ENCODE results near the gene ZNF398.

Gene ZNF398

GRCh38 chr7:149147752-149148653 lies 750 bp downstream of the ZNF398 start:
- DNase-seq: peak; percentile 35 to 66

DNA sequence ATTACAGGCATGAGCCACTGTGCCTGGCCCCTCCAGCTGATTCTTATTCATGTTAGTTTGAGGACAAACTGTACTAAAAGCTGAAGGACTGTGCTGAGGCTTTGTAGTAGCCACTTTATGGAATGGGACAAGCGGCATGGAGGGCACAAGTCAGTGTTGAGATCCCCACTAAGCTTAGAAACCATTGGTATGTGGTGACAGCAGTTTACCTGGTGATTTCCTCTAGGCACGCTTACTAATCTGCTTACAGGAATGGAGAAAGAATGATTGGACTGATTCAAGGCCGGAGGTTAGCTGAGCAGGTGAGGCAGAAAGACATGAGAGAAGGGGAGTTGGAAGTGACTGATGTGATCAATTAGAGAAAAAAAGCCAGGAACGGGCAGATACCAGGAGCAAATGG lies 3.7 kb downstream of the ZNF398 start:
- no peak for DNase-seq

- DNase-seq: no peak
Measured at GRCh38 chr7:149153346-149153745, 6.1 kb downstream of the ZNF398 start.

DNA sequence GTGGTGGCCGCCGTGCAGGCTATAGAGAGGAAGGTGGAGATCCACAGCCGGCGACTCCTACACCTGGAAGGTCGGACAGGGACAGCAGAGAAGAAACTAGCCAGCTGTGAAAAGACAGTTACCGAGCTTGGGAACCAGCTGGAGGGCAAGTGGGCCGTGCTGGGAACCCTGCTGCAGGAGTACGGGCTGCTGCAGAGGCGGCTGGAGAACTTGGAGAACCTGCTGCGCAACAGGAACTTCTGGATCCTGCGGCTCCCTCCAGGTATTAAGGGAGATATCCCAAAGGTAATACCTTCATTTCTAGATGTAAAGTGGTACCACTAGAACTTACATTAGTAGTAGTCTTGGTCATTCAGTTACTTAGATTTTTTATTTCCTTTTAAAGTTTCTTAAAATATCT lies 6.8 kb downstream of the ZNF398 start:
- no peak for DNase-seq

- no peak for DNase-seq
Measured at GRCh38 chr7:149156898-149157297, 9.6 kb downstream of the ZNF398 start.

- no peak for DNase-seq
Measured at GRCh38 chr7:149161241-149161848, 14.1 kb downstream of the ZNF398 start.

GRCh38 chr7:149166142-149166541 lies 18.9 kb downstream of the ZNF398 start:
- DNase-seq: no peak

DNA sequence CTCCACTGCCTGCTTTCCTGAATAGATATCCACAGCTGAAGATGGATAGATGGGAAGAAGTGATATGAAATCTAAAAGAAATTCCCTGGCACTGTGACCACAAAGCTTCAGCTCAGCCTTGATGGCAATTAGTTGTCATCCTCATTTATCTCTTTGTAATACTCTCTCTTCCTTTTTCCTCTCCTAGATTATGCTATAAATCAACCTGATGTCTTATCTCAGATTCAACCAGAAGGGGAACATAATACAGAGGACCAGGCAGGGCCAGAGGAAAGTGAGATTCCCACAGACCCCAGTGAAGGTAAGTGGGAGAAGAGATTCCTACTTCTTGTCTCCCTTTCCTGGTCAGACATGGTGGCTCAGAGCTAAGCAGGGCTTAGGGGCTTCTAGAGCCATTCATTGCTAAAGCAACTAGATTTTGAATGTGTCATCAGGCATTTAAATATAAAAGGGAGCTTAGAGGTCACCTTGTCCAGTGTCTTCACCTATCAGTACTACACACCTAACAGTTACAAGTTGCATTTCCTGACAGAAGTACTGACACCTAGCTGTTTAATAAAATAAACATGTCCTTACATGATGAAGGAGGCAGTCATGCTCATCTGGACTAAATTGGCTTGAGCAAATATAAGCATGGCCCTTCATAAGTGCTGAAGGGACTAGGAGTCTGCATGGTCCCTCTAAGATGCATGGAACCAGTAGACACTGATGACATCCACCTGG lies 19.5 kb downstream of the ZNF398 start:
- DNase-seq: no peak

DNA sequence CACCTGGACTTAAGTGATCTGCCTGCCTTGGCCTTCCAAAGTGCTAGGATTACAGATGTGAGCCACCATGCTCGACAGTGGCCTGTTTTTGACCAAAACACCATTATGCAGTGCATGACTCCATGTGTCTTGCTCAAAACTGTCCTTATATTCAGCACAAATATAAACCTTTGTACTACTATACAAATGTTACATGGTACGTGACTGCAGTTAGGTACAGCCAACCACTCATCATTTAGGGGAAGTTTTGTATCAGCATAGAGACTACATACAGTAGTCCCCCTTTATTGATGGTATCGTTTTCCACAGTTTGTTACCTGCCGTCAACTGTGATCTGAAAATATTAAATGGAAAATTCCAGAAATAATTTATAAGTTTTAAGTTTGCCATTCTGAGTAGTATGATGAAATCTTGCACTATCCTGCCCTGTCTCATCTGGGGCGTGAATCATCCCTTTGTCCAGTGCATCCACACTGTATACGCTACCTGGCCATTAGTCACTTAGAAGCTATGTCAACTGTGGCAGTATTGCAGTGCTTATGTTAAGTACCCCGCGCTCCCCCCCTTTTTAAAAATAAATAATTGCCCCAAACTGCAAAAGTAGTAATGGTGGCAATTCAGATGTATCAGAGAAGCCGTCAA lies 24.8 kb downstream of the ZNF398 start:
- DNase-seq: no peak

DNA sequence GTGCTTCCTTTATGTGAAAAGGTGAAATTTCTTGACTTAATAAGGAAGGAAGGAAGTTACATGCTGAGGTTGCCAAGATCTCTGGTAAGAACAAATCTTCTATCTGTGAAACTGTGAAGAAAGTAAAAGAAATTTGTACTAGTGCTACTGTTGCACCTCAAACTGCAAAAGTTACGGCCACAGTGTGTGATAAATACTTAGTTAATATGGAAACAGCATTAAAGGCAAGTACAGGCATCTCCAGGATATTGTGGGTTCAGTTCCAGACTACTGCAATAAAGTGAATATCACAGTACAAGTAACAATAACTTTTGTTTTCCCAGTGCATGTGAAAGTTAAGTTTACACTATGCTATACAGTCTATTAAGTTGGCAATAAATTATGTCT lies 25.3 kb downstream of the ZNF398 start:
- no peak for DNase-seq

DNA sequence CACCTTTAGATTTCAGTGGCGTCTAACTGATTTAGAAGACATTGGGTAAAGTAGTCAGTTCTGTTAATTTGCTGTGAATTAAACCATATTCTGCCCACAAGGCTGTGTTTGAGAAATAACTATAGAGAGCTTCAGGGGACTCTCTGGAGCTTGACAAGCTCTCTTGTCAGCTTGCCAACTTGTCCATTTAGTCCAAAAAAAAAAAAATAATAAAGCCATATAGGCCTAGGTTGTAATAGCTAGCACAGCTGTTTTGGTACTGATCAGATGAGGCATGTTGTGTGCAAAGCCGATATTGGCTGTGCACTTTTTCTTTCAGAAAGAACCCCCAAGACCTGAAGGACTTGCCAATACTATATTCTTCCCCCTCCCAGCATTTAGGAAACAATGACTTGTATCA lies 27.9 kb downstream of the ZNF398 start:
- no peak for DNase-seq

- DNase-seq: no peak
Measured at GRCh38 chr7:149179241-149179640, 32.0 kb downstream of the ZNF398 start.

GRCh38 chr7:149180722-149181449 lies 33.6 kb downstream of the ZNF398 start:
- DNase-seq: no peak

GRCh38 chr7:149181450-149181790 lies 34.2 kb downstream of the ZNF398 start:
- DNase-seq: no peak

- no peak for DNase-seq
Measured at GRCh38 chr7:149184274-149184673, 37.0 kb downstream of the ZNF398 start.

GRCh38 chr7:149188213-149188612 lies 41.0 kb downstream of the ZNF398 start:
- no peak for DNase-seq

DNA sequence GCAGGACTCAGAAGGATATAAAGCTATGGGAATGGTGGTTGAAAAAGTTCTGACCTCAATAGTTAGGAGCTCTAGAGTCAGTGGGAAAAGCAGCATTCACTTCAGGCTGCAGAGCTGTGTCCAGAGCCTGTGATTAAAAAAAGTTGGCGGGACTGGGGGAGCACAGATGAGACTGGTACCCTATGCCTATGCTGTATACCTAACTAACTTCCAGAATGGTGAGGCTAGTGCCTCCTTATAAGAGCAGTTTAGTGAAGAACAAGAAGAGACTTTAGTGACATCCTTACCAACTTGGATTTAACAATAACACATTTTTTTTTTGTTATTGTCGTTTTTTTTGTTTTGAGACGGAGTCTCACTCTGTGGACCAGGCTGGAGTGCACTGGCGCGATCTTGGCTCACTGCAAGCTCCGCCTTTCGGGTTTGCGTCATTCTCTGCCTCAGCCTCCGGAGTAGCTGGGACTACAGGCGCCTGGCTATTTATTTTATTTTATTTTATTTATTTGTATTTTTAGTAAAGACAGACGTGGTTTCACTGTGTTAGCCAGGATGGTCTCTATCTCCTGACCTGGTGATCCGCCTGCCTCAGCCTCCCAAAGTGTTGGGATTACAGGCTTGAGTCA lies 41.5 kb downstream of the ZNF398 start:
- DNase-seq: no peak

DNA sequence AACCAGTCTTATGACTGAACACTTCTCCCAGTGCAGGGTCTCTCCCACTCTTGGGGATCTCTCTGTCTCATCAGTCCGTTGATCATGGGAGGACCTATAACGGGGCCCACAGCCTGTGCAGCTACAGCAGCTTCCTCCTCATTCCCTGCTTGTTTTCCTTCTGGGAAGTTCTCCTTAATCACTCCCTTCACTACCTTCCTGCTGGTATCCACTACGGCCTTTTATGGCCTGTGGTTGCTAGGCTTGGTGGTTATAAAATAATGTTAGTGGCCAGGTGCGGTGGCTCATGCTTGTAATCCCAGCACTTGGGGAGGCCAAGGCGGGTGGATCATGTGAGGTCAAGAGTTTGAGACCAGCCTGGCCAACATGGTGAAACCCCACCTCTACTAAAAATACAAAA lies 44.6 kb downstream of the ZNF398 start:
- no peak for DNase-seq

DNA sequence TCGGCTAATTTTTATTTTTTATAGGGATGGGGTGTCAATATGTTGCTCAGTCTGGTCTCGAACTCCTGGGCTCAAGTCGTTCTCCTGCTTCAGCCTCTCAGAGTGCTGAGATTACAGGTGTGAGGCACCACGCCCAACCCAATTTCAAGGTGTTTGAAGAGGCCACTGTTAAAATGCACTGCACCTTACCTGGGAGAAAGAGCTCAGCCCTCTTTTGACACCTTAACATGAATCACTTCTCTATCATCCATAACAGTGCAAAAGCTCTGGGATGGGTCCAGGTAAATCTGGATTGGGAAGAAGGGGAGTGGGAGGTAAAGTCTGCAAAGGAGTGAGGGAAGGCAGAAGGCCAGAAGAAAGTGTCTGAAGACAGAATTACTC lies 47.5 kb downstream of the ZNF398 start:
- no peak for DNase-seq

DNA sequence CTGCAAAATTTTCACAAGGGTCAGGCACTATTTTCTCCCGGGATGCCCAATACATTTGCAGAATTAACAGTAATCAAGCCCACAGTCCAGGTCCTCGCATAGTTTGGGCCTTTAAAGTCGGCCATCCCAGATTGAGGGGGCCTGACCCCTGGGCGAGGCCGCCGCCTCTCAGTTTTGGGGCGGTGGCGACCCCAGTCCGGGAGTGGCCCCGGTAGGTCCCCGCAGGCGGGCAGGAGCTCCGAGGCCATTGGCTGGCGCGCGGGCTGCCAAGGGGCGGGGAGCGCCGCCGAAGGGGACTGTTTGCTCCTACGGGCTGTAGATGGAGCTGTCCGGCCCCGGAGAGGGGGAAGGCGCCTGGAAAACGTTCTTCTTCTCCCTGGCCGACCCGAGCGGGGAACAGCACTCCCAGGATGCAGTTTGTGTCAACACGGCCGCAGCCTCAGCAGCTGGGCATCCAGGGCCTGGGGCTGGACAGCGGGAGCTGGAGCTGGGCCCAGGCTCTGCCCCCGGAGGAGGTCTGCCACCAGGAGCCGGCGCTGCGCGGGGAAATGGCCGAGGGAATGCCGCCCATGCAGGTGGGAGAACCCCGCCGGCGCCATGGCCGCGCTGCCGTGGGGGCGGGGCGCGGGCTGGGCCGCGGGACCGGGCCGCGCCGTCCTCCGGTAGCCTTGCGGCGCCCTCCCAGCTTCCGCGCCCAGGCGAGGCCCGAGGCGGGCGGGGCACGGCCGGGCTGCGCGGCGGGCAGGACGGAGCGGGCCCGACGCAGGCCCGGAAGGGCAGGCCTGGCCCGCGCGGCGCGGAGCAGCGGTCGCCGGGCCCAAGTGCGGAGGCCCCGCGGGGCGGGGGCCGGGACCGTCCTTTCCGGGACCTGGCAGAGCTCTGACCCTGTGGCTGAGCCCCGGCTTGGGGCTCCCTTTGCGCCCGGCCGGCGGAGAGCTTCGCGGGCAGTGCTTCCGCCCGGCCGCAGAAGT lies 48.2 kb downstream of the ZNF398 start, which contains the start of gene ZNF282:
TSS of gene ZNF282 (plus strand) at position 367 of the 971 bp plus-strand sequence. CDS start at position 411, 44 bp downstream.
- DNase-seq: peak; percentile 77 to 88
